IPS DF 6.9 (cell line): Measurements from ENCODE around the gene LTBP2.

Experiments used
- DNase-seq: peaks from one replicate; pipeline ENCODE4 v3.0.0-alpha.2; 2013; ENCODE audit warnings: low read depth, low spot score
- H3K27ac ChIP-seq: one replicate; pipeline ENCODE4 v1.5.1; 2013; ENCODE audit warnings: low read length, control low read depth
- H3K27me3 ChIP-seq: 2 replicates; pipeline ENCODE4 v1.6.1; 2013; ENCODE audit warnings: mild to moderate bottlenecking, low read length; ENCODE audit not compliant: control insufficient read depth, insufficient read depth
- H3K36me3 ChIP-seq: 2 replicates; pipeline ENCODE4 v1.6.1; 2013; ENCODE audit warnings: low read length; ENCODE audit not compliant: control insufficient read depth, insufficient read depth
- H3K4me1 ChIP-seq: 2 replicates; pipeline ENCODE4 v1.6.1; 2013; ENCODE audit warnings: low read length; ENCODE audit not compliant: control insufficient read depth, insufficient read depth
- H3K4me3 ChIP-seq: 2 replicates; pipeline ENCODE4 v1.5.1; 2013; ENCODE audit warnings: mild to moderate bottlenecking, low read length
- H3K9me3 ChIP-seq: 2 replicates; pipeline ENCODE4 v1.6.1; 2013; ENCODE audit warnings: low read length, inconsistent platforms; ENCODE audit not compliant: control insufficient read depth, insufficient read depth
- WGBS: extraction: QIAGEN DNeasy Blood & Tissue Kit; methylation state at CpG from one replicate; pipeline ENCODE4 v1.1.7; 2013; ENCODE audit warnings: mixed read lengths, missing lambda C conversion rate; ENCODE audit not compliant: insufficient read length, insufficient coverage; 5-methylcytosine and 5-hydroxymethylcytosine counted together

Gene LTBP2

DNA sequence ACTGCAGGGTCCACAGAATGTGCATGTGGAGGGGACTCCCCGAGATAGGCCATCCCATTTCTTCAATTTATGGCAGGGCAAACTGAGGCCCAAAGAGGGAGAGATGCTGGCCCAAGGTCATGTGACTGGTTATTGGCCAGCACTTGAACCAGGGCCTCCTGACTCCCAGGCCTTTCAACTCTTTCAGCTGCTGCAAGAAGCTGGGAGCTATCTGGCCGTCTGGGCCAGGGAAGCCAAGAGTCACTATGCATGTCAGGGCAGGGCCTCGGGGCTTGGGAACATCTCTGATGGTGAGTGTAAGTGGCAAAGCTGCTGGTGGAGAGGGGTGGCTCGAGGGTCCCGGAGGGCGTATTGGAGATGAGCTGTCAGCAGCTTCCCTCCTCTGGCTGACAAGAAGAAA lies 9.5 kb upstream of the LTBP2 start:
- WGBS: no CpG with 5 or more reads among the region's 6 CpGs
- Histone ChIP-seq H3K27ac (no peak overlapping the region), H3K9me3 (no peaks in the 10 kb centered on the region), H3K4me3 (no peak overlapping the region), H3K4me1 (no peaks in the 10 kb centered on the region; the same call in 1 of the 2 replicates), H3K27me3 (no peaks in the 10 kb centered on the region), H3K36me3 (no peaks in the 10 kb centered on the region)
- DNase-seq: no peak

DNA sequence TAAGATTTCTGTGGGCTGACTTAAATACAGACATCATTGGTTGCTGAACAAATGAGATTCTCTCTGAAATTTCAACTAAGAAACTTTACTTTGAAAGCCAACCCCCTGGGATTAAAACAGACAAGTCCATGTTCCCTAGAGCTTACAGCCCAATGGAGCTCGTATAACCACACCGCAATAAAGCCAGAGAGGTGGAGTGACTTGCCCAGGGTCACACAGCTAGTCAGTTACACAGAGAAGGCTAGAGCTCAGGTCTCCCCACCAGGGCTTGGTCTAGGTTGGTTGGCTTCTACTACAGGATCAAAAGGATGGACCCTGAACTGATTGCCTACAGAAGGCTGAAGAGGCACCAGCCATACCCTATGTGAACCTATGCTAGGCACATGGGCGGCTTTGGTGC lies 8.9 kb upstream of the LTBP2 start:
- Histone ChIP-seq H3K27me3 (no peaks in the 10 kb centered on the region), H3K36me3 (no peaks in the 10 kb centered on the region), H3K9me3 (no peaks in the 10 kb centered on the region), H3K27ac (no peak overlapping the region), H3K4me3 (no peak overlapping the region), H3K4me1 (no peaks in the 10 kb centered on the region; the same call in 1 of the 2 replicates)
- no peak for DNase-seq
- no CpG with 5 or more reads among the region's 3 CpGs for WGBS

DNA sequence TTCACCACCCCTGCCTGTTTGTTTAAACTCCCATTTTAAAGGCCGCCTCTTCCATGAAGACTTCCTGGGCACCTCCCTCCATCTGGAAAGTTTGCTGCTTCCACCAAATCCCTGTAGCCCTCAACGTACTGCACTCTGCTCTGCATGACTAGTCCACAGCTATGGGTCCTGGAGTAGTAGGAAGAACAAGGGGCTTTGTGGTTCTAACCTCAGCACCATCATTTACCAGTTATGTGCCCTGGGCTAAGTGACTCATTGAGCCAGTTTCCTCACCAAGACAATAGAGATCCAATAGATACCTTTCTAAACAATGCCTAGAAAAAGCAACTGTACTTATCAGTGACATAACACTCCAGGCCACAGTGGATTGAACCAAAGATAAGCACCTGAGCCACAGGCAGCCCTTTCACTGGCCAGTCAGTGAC lies 8.5 kb upstream of the LTBP2 start:
- H3K27ac ChIP-seq: no peak overlapping the region
- DNase-seq: no peak

DNA sequence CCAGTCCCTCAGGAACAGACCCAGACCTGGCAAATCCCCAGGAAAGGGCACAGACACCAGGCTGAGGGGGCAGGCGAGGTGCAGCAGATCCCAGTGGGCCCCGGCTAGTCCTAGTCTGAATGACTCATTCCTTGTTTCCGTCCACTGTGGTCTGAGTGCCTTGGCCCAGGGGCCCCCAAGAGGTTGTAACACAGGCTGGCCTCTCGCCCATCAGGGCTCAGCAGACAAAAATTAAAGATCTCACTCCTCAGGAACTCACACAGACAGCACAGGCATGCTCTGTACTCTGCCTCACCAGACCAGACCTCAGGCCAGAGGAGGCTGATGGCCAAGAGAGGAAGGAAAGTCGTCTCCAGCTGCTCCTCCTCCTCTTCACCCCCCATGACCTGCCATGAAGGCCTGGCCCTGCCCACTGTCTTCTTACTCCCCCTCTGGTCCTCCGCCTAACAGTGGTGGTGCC lies 7.7 kb upstream of the LTBP2 start:
- no peak overlapping the region for H3K27ac ChIP-seq

More for the DNA sequence above, 8.5 kb upstream of the LTBP2 start:
- Histone ChIP-seq H3K36me3 (no peaks in the 10 kb centered on the region), H3K4me1 (no peaks in the 10 kb centered on the region; the same call in 1 of the 2 replicates), H3K27me3 (no peaks in the 10 kb centered on the region), H3K9me3 (no peaks in the 10 kb centered on the region), H3K4me3 (no peak overlapping the region)
- no CpG with 5 or more reads among the region's 2 CpGs for WGBS

DNA sequence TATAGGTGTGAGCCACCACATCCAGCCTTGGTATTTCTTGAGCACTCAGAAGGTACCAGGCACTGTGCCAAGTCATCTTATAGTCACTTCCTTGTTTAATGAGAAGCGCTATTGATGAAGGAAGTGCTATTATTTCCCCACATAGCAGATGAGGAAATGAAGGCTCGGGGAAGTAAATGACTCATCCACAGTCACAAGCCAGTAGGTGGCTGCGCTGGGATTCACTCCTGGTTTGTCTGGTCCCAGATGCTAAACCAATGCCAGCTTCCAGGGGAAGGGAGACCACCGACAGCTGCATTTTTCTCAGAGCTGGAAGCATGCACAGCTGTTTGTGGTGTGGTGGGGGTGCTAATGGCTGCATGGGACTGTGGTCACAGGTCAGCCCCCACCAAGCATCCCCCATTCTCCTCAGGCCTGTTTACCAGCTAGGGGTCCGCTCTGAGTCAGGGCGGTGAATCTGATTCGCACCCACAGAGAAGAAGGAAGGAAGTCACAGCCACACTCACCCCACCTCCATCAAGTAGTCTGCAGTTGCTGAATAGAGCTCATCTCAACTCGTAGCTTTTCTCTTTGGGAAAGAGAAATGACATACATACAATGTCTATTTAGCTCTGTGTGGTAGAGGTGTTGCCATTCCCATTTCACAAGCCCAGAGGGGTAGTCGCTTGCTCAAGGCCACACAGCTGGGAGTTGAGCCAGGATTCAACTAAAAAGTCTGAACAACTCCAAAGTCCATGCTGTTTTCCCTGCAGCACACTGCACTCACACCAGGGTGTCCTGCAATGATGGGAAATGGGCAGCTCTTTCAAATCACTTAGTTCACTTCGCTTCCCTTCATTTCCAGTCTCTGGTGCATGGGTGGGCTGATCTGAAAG lies 6.3 kb upstream of the LTBP2 start:
- no peaks in the 10 kb centered on the region for H3K9me3 ChIP-seq
- H3K27ac ChIP-seq: no peak overlapping the region
- no peaks in the 10 kb centered on the region for H3K36me3 ChIP-seq
- no peaks in the 10 kb centered on the region for H3K27me3 ChIP-seq
- H3K4me1 ChIP-seq: no peaks in the 10 kb centered on the region; the same call in 1 of the 2 replicates
- DNase-seq: no peak
- no CpG with 5 or more reads among the region's 10 CpGs for WGBS
- no peak overlapping the region for H3K4me3 ChIP-seq

More for the DNA sequence above, 7.7 kb upstream of the LTBP2 start:
- Histone ChIP-seq H3K9me3 (no peaks in the 10 kb centered on the region), H3K4me1 (no peaks in the 10 kb centered on the region; the same call in 1 of the 2 replicates), H3K4me3 (no peak overlapping the region), H3K27me3 (no peaks in the 10 kb centered on the region), H3K36me3 (no peaks in the 10 kb centered on the region)
- WGBS: no CpG with 5 or more reads among the region's 6 CpGs
- DNase-seq: no peak

DNA sequence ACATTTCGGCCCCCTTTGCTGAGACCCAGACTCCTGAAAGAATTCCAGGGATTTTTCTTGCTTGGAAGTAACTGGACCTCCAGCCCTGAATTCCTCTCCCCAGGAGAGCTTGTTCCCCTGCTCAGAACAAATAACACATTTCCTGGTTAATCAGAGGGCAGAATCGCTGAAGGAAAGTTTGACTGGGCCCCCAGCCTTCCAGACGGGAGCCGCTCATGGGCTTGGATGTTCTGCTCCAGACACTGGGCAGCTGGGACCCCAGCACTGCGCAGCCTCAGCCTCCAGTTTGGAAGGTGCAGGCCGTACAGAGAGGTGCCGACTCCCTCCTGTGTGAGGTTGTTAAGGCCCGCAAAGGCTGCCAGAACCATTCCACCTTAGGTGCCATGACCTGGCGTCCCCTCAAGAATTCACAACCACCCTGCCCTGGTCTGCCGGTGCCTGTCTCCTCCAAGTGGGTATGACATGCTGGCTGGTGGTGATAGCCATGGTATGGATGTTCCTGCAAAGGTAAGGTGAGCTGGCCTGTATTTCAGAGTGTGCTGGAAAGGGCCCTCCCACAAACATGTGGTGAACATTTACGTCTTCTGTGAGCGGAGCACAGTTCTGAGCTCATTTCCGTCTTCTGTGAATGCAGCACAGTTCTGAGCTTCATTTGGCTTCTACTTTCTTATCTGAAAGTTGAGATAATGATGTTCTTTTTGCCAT lies 5.1 kb upstream of the LTBP2 start:
- Histone ChIP-seq H3K9me3 (no peaks in the 10 kb centered on the region), H3K4me3 (no peak overlapping the region), H3K36me3 (no peaks in the 10 kb centered on the region), H3K27ac (no peak overlapping the region), H3K4me1 (no peaks in the 10 kb centered on the region; the same call in 1 of the 2 replicates), H3K27me3 (peaks cover 1% of the 10 kb centered on the region; the same call in 1 of the 2 replicates)
- no CpG with 5 or more reads among the region's 13 CpGs for WGBS
- DNase-seq: no peak

DNA sequence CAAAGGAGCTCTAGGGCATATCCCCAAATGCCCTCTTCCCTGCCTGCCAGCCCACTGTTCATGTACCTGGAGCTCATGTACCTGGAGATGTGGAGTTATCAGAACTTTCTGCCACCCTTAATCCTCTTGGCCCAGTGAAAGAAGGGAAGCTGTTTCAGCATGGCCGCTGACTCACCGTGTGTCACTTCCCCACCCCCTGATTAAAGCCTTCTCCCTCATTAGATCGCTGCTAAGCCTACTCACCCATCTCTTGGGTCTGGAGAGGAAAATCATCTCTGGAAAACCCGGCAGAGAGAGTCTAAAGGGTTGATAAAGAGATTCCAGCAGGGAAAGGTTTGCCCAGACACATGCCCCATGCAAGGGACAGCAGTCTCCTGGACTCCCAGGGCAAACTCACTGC lies 4.5 kb upstream of the LTBP2 start:
- Histone ChIP-seq H3K27me3 (peaks cover 8% of the 10 kb centered on the region; the same call in 1 of the 2 replicates), H3K36me3 (no peaks in the 10 kb centered on the region; the same call in 1 of the 2 replicates), H3K4me3 (no peak overlapping the region), H3K4me1 (no peaks in the 10 kb centered on the region; the same call in 1 of the 2 replicates), H3K9me3 (no peaks in the 10 kb centered on the region), H3K27ac (no peak overlapping the region)
- no CpG with 5 or more reads among the region's 4 CpGs for WGBS
- DNase-seq: no peak

DNA sequence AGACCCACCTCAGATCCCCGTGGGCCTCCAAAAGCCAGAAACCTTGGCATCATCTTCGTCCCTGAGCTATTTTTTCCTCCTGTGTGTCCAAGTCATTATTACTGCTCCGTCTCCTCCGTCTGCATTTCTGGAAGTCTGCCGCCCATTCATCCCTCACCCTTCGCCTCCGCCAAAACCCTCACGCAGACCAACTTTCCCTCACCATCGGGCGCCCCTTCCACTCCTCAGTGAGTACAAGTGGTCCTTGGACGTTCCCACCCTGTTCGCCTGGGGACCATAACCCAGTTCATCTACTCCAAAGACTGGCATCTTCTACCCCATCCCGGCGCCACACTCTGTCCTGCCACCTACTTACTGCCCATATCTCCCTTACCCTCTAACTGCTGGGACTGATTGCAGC lies 3.7 kb upstream of the LTBP2 start:
- WGBS: 100% methylated on average over 2 of the region's 14 CpGs
- H3K27me3 ChIP-seq: peaks cover 16% of the 10 kb centered on the region
- no peaks in the 10 kb centered on the region; the same call in 1 of the 2 replicates for H3K36me3 ChIP-seq
- no peak for DNase-seq
- no peaks in the 10 kb centered on the region for H3K9me3 ChIP-seq
- H3K4me1 ChIP-seq: no peaks in the 10 kb centered on the region; the same call in 1 of the 2 replicates
- H3K4me3 ChIP-seq: no peak overlapping the region
- H3K27ac ChIP-seq: no peak overlapping the region

DNA sequence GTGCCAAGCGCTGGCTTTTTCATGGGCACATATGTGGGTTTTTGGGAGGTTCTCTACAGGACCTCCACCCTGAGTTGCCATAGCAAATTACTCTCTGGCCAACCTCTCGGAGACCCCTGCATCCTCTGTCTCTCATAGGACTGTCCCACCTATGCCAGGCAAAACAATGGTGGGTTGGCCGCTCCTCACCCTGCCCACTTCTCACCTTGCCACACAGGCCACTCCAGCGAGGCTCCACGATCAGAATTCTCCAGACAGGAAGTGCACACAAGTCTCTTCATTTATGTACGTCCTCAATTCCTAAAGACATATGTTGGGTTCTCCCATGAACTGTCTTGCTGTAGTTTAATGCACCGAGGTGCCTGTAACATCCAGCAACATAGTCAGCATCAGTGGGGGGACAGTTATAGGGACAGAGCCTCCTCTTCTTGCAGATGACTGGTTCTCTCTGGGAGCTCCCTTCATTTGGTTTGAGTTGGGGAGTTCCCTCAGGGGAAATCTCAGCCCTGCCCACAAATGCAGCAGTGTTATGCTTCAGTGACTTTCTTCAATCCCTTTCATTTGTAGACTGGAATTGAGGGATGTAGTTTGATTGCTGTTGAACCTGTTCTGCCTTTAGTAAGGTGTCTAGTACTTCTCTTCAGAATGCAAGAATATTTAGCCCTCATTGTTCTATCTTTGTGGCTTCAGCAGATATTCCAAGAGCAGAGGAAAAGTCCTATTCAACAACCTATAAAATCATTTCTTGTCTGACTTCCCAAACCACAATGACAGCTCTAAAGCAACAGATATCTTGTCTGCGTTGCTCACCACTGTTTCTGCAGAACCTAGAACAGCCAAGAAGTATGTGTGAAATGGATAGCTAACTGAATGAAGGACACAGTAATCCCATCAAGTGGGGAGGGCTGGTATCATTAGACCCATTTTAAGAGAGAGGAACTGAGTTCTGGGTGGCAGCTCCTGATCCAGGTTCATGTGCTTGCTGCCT lies 2.8 kb upstream of the LTBP2 start:
- Histone ChIP-seq H3K36me3 (no peaks in the 10 kb centered on the region; the same call in 1 of the 2 replicates), H3K9me3 (no peaks in the 10 kb centered on the region), H3K4me3 (no peak overlapping the region), H3K27me3 (peaks cover 25% of the 10 kb centered on the region), H3K27ac (no peak overlapping the region), H3K4me1 (no peaks in the 10 kb centered on the region; the same call in 1 of the 2 replicates)
- no CpG with 5 or more reads among the region's 8 CpGs for WGBS
- DNase-seq: no peak
